Stimulated activated CD4-positive, alpha-beta T cell treated with anti-CD3 and anti-CD28 coated beads, TNF-alpha, amount 100 ng/mL, for 1 hour (primary cell): ENCODE results near the gene IL4R.
"Not testable (repeated sequence)": the region's sequence is repeated elsewhere in the genome, so short reads cannot be mapped to it uniquely, and the experiment has no call there.

Experiments
- DNase-seq, 3 donors: peaks; one replicate each; pipeline ENCODE4 v3.0.0-alpha.2; 2020; ENCODE audit warnings: low read depth in 3 of 3, low spot score in 1 of 3

IL4R gene

DNA sequence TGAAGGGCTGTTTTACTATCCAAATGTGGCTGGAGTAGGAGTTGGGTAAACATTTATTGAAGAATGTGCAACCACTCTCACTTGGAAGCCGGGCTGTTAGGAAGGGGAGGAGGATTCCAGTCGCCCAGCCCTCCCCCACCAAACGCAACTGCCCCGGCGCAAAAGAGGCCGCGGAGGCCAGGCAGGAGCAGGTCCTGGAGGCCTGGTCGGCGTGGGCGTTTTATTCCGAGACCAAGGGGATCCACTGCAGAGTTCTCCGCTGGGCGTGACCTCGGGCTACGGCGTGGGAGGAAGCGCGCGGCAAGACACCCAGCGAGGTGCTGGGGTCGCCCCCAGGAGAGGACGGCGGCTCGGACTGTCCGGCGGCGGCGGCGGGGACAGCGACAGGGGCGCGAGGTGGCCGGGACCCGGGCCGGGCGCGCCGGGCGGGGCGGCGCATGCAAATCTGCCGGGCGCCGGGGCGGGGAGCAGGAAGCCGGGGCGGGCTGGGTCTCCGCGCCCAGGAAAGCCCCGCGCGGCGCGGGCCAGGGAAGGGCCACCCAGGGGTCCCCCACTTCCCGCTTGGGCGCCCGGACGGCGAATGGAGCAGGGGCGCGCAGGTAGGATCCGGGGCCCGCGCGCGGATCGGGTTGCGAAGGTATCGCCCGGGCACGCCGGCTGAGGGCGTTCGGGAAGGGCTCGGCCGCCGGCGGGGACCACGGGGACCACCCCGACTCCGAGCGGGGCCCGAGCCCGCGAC is at the start of gene IL4R:
Gene IL4R, plus strand, starts transcription at position 553 of the 739 bp plus-strand sequence. CDS start 26,230 bp downstream, outside the sequence.
- peak in 2 of 3 donors; percentile 35 to 50 for DNase-seq

GRCh38 chr16:27264151-27264550 is 49.6 kb upstream of the IL4R start:
- DNase-seq, result no peak

DNA sequence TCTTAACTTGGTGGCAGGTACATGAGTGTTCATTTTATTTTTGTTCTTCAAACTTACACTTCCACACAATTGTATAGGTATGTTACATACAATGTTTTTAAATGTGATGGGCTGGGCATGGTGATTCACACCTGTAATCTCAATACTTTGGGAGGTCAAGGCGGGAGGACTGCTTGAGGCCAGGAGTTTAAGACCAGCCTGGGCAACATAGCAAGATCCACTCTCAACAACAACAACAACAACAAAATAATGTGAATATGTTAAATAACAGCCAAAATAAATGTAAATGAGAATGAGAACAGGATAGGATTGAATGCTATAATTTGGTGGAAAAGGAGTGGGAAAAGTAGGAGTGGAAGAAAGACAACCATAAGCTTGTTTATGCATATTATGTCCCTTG is 47.8 kb upstream of the IL4R start:
- no peak for DNase-seq

GRCh38 chr16:27267037-27267677 is 46.6 kb upstream of the IL4R start:
- no peak for DNase-seq

DNA sequence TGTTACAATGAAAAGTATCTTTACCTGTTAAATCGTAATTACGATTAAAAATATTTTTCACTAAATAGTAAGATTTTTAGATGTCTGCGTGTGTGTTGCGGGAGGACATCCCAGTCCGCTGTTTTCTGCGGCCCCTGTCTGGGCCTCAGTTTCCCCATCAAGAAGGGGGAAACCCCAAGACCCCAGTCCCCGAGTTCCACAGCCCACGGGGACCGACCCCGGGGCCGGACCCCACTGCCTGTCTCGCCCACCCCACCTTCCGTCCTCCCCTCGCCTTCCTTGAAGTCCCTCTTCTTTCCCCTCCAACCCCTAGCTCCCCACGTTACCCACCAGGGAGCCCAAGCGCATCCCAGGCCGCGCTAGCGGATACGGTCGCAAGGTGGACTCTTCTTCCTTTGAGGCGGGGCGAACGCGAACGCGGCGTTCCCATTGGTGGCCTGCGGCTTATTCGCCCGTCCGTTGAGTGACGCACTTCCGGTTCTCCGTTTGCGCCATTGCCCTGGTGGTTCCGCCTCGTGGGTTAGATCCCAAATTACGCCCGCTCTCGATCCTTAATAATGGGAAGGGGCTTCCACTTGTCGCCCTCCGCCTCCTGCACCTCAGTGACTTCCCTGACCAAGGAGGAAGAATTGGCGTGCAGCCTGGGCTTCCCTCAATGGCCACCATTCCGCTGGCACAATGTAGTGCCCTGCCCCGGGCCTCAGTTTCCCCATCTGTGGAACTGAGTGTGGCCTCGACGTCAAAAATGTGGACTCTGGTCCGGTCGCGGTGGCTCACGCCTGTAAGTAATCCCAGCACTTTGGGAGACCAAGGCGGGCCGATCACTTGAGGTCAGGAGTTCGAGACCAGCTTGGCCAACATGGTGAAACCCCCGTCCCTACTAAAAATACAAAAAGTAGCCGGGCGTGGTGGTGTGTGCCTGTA is 45.1 kb upstream of the IL4R start, which contains the start of gene NSMCE1:
Gene NSMCE1, minus strand, starts transcription at position 397 of the 924 bp plus-strand sequence. CDS start 11,202 bp downstream, outside the sequence.
- peak; percentile 90 to 97 (median 92) for DNase-seq

GRCh38 chr16:27269300-27270150 is 44.2 kb upstream of the IL4R start:
- DNase-seq, result no peak

DNA sequence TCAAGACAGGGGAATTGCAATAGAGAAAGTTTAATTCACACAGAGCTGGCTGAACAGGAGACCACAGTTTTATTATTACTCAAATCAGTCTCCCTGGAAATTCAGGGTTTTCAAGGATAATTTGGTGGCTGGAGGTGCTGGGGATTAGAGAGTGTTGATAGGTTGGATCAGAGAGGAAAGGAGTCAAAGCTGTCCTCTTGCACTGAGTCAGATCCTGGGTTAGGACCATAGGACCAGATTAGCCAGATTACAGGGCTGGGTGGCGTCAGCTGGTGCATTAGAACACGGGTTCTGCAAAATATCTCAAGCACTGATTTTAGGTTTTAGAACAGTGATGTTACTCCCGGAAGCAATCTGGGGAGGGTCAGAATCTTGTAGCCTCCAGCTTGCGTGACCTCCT is 43.4 kb upstream of the IL4R start:
- DNase-seq, result no peak

DNA sequence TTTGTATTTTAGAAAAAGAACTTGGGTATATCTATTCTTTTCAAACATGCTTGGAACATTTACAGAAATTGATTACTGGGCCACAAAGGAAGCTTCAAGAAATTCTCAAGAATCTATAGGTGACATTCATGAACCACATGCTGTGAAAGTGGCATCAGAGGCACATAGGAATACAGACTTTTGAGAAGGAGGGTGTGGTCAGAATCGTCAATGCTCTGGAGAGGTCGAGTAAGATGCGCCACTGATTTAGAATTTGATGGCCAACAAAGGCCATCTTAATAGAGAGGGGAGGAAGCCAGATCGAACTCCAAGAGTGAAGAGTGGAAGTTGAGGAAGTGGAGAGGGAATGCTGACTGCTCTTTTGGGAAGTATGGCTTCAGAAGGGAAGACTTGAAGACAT is 41.7 kb upstream of the IL4R start:
- no peak for DNase-seq

DNA sequence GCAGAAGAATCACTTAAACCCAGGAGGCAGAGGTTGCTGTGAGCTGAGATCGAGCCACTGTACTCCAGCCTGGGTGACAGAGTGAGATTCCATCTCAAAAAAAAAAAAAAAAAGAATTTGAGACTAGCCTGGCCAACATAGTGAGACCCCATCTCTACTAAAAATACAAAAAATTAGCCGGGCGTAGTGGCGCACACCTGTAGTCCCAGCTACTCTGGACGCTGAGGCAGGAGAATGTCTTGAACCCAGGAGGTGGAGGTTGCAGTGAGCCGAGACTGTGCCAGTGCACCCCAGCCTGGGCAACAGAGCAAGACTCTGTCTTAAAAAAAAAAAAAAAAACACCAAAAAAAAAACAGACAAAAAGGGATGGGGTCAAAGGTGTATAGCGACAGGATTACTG is 41.1 kb upstream of the IL4R start:
- DNase-seq, result not testable (repeated sequence)

DNA sequence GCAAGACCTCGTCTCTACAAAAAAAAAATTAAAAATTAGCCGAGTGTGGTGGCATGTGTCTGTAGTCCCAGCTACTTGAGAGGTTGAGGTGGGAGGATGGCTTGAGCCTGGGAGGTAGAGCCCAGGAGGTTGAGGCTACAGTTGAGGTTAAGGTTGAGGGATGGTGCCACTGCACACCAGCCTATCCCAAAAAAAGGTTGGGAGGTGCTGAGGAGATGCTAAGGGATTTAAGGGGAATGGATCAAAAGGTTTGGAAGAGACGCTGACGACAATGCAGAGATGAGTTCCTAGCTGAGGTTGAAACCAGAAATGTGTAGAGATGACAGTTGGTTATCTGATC is 40.5 kb upstream of the IL4R start:
- DNase-seq, result no peak

DNA sequence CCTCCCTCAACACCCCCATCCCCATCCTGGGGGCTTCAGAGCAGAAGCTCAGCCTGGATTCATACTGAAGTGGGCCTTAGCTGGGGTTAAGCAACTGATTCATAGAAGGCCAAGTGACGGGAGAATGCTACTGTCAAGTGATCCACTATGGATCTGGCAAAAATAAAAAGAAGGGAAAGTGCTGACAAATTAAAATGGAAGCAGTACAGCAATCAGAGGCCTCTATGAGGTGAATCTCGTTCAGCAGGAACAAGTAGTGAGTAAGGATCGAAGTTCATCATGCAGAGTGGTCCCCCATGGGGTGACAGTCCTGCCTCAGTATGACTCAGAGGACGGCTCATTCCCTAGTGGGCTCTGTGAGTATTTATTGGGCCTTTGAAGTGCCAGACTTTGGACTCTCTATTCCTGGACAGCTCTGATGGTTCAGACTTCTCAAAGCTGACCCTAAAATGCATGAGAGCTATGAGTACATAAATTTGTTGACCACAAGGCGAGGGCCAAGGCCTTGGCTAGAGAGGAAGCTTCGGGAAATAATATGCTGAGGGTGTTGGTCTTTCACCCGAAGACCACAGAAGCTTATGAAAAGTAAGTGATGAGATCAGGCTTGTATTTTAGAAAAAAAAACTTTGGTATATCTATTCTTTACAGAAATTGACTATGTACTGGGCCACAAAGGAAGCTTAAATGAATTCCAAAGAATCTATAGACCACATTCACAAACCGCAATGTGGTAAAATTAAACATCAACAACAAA is 39.9 kb upstream of the IL4R start:
- no peak for DNase-seq

- DNase-seq, result not testable (repeated sequence)
Measured at GRCh38 chr16:27274424-27274874, 39.3 kb upstream of the IL4R start.

DNA sequence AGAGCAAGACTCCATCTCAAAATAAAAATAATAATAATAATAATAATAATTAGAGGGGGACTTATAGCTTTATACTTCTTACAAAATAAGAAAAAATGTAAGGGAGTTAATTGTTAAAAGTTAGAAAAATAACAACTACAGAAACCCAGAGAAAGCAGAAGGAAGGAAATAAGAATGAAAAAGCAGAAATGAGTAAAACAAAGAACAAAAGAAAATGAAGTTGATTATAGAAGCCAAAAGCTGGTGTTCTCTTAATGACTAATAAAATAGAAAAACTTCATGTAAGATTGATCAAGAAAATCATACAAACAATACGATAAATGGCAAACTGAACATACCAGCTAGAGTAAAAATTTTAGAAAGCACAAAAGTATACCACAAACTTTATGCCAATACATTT is 38.4 kb upstream of the IL4R start:
- DNase-seq, result no peak

DNA sequence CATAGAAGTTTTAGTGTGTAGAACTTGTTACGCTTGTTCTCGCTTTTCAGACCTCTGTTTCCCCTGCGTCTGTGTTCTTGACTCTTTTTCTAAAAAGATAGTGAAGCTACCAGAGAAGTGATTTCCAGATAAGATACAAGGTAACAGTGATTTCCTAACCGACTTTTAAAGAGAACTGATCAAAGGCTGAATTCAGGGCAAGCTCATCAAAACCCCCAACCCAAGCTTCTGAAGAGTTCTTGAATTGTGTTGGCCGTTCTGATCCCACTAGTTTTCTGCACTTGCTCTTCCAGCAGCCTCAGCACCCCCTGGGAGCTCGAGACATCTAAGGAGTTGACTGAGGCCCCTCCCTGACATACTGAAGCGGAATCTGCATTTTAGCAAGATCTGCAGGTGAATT is 32.5 kb upstream of the IL4R start:
- no peak for DNase-seq

GRCh38 chr16:27284865-27285675 is 28.7 kb upstream of the IL4R start:
- no peak for DNase-seq

GRCh38 chr16:27285676-27286196 is 28.0 kb upstream of the IL4R start:
- no peak for DNase-seq

DNA sequence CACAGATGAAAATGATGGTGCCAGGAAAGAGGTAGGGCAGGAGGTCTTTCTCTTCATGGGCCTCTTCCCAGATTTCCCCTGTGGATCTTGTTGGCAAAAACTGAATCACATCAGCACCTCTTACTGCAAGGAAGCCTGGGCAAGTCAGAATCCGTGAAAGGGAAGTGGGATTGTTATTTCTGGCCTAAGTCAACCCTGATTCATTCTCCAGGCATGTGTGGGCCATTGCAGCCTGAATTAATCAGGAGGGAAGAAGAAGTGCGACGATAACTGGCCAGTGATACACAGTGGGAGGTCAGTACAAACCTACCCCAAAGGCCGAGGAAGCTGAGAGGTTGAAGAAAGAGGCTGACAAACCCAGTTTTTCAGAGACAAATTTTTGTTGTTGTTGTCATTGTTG is 27.3 kb upstream of the IL4R start:
- no peak for DNase-seq

DNA sequence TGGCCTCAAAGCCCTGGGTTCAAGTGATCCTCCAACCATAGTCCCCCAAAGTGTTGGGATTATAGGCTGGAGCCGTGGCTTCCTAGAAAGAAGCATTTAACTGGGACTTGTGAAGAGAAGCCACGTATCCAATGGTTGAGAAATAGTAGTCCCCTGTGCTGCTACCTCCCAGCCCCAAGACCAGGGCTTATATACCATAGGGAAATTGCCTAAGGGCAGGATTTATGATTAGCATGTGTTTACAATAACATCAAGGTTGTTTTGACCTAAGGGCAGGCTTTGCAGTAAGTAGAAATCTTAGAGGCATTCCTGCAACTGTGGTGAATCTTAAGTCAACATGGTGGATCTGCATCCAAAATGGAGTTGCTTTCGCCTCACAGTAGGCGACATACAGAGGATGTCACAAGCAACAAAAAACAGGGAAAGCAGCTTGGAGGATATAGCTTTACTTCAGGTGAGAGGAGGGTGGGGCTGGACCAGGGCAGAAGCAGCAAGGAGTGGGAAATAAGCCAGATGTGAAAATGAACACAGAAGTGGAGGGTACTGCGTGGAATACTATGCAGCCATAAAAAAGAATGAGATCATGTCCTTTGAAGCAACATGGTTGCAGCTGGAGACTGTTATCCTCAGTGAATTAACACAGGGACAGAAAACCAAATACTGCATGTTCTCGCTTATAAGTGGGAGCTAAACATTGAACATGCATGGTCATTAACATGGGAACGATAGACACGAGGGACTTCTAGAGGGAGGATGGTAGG is 26.5 kb upstream of the IL4R start:
- no peak for DNase-seq
